GM21825 (cell line): ENCODE results near the gene IL1R2.

Experiments
- ATAC-seq: cut with Tn5 transposase; IDR thresholded peaks from one replicate; pipeline ENCODE4 v1.9.1; 2021; ENCODE audit warnings: mild to moderate bottlenecking, moderate library complexity; ENCODE audit not compliant: unreplicated experiment

The IL1R2 gene

GRCh38 chr2:102076512-102076911 lies 84.8 kb downstream of the IL1R2 start:
- no peak for ATAC-seq
